Activated naive CD4-positive, alpha-beta T cell treated with anti-CD3 and anti-CD28 coated beads, Interleukin-2, amount 10 ng/mL, durations not matched to agents 7 days and 5 days (primary cell): ENCODE data around the gene ST7.

ENCODE experiments used
- CTCF ChIA-PET: fragments of 350-600 bp; sonication (Branson Sonifier 250); formaldehyde crosslinking; loops from one replicate; lab custom pipeline; 2021; ENCODE audit warnings: antibody characterized with exemption; lab: Charles Lee
- DNase-seq: peaks from one replicate; pipeline ENCODE4 v3.0.0-alpha.2; 2020
- H3K27ac Mint-ChIP-seq: one replicate; pipeline ENCODE4 v1.8.0; 2021; ENCODE audit warnings: mild to moderate bottlenecking, moderate library complexity, mixed read lengths
- H3K27me3 Mint-ChIP-seq: one replicate; pipeline ENCODE4 v1.8.0; 2021; ENCODE audit warnings: mild to moderate bottlenecking, mixed read lengths
- H3K36me3 Mint-ChIP-seq: one replicate; pipeline ENCODE4 v1.8.0; 2021; ENCODE audit warnings: mixed read lengths
- H3K4me1 Mint-ChIP-seq: one replicate; pipeline ENCODE4 v1.8.0; 2021; ENCODE audit warnings: mixed read lengths
- H3K4me3 Mint-ChIP-seq: one replicate; pipeline ENCODE4 v1.8.0; 2021; ENCODE audit warnings: mild to moderate bottlenecking, moderate library complexity, mixed read lengths
- H3K9me3 Mint-ChIP-seq: one replicate; pipeline ENCODE4 v1.8.0; 2021; ENCODE audit warnings: mixed read lengths

ST7 gene

DNA sequence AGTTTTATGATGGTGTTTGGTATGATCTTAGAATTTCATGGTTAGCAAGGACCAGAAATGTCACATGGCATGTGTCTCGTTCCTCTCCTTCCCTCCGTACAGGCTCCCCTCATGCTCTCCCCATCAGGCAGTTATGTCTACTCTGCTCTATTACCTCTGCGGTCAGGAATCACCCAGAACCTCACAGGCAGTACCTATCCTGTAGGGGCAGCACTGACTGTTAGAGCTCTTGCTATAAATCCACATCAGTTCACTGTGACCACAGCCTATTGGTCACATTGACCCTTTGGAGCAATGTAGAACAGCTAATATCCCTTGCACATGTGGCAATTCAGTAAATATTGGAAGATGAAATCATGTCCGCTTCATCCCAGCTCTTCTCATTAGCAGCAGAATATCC lies 217.8 kb downstream of the ST7 start:
- DNase-seq, result no peak
- no peak overlapping the region for H3K4me3 Mint-ChIP-seq

DNA sequence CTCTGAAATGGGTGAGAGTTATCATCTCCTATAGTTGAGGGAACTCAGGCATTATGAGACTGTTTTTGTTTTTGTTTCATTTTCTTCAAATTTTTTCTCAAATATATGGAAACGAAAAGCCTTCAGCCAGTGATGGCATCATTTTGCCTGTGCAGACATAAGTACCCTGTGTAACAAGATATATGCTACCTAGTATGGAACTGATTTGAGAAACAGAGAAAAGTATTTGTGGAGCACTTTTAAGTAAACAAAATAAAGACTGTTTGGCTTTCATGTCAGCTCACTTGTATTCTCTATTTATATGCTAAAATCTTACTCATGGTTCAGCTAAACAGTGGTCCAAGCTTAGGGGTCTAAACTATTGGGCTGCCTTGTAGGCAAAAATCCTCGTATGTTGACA lies 219.0 kb downstream of the ST7 start:
- Mint-ChIP-seq H3K36me3 (no peaks in the 10 kb centered on the region), H3K27me3 (no peaks in the 10 kb centered on the region), H3K4me1 (no peaks in the 10 kb centered on the region), H3K27ac (no peak overlapping the region), H3K4me3 (no peak overlapping the region), H3K9me3 (no peaks in the 10 kb centered on the region)
- CTCF ChIA-PET, result no interaction called here
- no peak for DNase-seq

More for the DNA sequence above, 217.8 kb downstream of the ST7 start:
- Mint-ChIP-seq H3K27me3 (no peaks in the 10 kb centered on the region), H3K36me3 (no peaks in the 10 kb centered on the region), H3K9me3 (no peaks in the 10 kb centered on the region), H3K27ac (no peak overlapping the region), H3K4me1 (no peaks in the 10 kb centered on the region)
- CTCF ChIA-PET, result no interaction called here

DNA sequence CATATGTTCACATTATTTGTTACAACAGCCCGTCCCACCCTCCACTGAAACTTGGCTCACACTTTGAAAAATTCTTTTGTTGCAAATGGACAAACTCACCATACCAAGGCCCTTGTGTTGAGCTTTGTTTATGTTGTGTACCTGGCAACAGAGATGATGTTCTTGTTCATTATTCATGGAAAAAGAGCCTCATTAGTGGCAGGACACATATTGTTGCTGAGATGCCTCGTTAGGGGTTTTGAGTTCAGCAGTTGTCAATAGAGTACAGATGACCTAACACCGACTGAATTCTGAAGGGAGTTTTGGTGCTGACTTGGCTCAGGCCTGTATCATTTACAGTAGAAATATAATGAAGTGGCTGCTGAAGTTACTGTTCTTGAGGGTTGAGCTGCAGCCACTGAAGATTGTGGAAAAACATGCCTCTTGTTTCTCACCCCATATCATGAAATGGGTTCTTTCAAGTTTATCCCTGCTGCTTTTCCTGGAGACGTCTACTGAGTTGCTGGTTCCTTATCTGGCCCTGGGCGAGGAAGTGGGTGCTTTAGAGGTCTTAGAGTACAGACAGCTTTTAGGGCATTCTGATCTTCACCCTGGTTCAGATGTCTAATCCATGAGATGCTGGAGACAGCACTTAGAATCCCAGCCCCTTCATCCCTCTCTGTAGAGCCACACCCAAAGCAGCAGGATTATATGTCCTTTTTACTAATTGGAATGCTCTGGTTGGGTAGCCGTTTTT lies 219.9 kb downstream of the ST7 start:
- no peak for DNase-seq
- no peaks in the 10 kb centered on the region for H3K9me3 Mint-ChIP-seq
- no peak overlapping the region for H3K27ac Mint-ChIP-seq
- CTCF ChIA-PET, result no interaction called here
- H3K36me3 Mint-ChIP-seq, result no peaks in the 10 kb centered on the region
- H3K4me3 Mint-ChIP-seq, result no peak overlapping the region
- no peaks in the 10 kb centered on the region for H3K27me3 Mint-ChIP-seq
- H3K4me1 Mint-ChIP-seq, result no peaks in the 10 kb centered on the region

DNA sequence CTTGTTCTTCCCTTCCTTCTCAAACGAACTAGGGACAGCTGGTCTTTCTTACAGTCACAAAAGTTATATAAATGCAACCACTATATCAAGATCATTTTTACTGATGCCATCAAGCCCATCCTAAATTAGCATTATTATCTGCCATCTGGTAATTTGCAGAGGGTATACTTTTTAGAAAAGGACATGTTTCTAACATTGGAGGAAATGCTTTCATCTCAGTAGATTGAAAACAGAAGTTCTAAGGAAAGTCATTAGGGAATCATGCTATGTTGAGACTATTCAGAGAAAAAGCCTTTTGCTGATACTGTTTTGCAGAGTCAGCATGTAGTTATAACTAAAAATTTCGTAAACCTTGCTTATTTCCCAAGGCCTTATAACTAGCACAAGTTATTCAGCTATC lies 222.9 kb downstream of the ST7 start:
- CTCF ChIA-PET, result no interaction called here
- no peak for DNase-seq
- H3K27me3 Mint-ChIP-seq, result no peaks in the 10 kb centered on the region
- H3K27ac Mint-ChIP-seq, result no peak overlapping the region
- H3K36me3 Mint-ChIP-seq, result no peaks in the 10 kb centered on the region
- no peak overlapping the region for H3K4me3 Mint-ChIP-seq
- H3K9me3 Mint-ChIP-seq, result no peaks in the 10 kb centered on the region
- H3K4me1 Mint-ChIP-seq, result no peaks in the 10 kb centered on the region

DNA sequence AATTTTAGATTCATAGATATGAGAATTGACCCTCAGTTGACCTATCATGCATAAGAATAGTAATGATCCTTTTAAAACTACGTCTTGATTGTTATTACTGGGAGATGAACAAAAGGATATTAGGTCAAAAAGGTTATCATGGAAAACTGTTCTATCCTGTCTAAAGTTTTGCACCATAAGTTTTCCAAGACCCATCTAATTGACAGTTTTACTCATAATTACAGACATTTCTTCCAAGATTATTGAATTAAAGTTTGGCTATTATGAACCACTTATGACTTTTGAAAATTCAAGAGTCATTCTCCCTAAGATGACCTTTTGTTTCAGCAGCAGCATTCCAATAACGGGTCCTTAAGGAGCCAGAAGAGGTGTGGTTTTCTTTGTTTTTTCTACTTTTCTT lies 225.3 kb downstream of the ST7 start:
- no peaks in the 10 kb centered on the region for H3K9me3 Mint-ChIP-seq
- CTCF ChIA-PET, result no interaction called here
- no peak overlapping the region for H3K27ac Mint-ChIP-seq
- H3K4me1 Mint-ChIP-seq, result no peaks in the 10 kb centered on the region
- H3K36me3 Mint-ChIP-seq, result no peaks in the 10 kb centered on the region
- DNase-seq, result no peak
- H3K4me3 Mint-ChIP-seq, result no peak overlapping the region
- no peaks in the 10 kb centered on the region for H3K27me3 Mint-ChIP-seq

DNA sequence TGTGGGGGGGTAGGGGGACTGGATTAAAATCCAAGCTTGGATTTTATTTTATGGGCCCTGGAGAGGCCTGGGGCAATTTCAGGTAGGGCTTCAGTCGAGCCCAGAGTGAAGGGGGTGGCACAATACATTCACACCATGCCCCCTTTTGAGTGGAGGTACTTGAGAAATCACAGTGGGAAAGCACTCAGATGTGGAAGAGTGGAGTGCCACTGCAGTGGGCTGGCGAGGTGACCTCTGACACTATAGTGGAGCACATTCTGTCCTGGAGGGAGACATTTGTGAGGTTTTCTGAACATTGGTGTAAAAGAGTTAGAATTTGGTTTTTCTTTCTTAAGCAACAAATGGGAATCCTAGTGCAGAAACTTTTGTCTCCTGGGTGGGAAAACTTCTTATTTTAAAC lies 226.4 kb downstream of the ST7 start:
- CTCF ChIA-PET, result no interaction called here
- Mint-ChIP-seq H3K27ac (no peak overlapping the region), H3K36me3 (no peaks in the 10 kb centered on the region), H3K9me3 (no peaks in the 10 kb centered on the region), H3K4me1 (no peaks in the 10 kb centered on the region), H3K27me3 (no peaks in the 10 kb centered on the region), H3K4me3 (no peak overlapping the region)
- no peak for DNase-seq

DNA sequence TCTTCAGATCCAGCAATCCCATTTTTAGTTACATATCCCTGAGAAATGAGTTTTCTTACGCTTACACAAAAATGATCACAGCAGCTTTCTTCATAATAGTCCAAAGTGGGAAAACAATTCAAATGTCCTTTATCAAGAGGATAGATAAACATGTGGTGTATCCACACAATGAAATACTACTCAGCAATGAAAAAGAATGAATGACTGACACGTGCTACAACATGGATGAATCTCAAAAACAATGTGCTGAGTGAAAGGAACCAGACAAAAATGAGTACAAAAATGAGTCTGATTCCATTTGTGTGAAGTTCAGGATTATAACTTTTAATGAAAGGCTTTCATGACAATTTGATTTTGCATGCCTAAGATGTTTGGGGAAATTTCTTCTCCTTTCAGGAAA lies 230.4 kb downstream of the ST7 start:
- Mint-ChIP-seq H3K9me3 (no peaks in the 10 kb centered on the region), H3K27me3 (no peaks in the 10 kb centered on the region), H3K36me3 (no peaks in the 10 kb centered on the region), H3K4me1 (peaks cover 4% of the 10 kb centered on the region), H3K27ac (no peak overlapping the region), H3K4me3 (no peak overlapping the region)
- no peak for DNase-seq
- CTCF ChIA-PET, result no interaction called here

DNA sequence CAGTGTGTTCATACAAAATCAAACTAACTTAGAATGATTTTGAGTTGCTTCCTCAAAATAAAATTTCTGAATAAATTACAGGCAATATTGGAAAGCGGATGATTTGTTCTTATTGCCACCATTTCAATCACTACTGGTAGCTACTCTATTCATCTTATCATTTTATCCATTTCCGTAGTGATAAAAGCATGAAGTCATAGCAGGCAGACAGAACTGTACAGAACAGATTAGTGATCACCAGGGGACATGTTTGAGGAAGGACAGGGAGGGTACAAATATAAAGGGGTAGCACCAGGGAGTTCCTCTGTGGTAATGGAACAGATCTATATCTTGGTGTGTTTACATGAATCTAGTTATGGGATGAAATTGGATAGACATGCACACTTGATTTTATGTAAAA lies 231.1 kb downstream of the ST7 start:
- no peak overlapping the region for H3K27ac Mint-ChIP-seq
- H3K9me3 Mint-ChIP-seq, result no peaks in the 10 kb centered on the region
- peaks cover 4% of the 10 kb centered on the region for H3K4me1 Mint-ChIP-seq
- no peaks in the 10 kb centered on the region for H3K27me3 Mint-ChIP-seq
- CTCF ChIA-PET, result no interaction called here
- H3K36me3 Mint-ChIP-seq, result no peaks in the 10 kb centered on the region
- no peak for DNase-seq
- no peak overlapping the region for H3K4me3 Mint-ChIP-seq

DNA sequence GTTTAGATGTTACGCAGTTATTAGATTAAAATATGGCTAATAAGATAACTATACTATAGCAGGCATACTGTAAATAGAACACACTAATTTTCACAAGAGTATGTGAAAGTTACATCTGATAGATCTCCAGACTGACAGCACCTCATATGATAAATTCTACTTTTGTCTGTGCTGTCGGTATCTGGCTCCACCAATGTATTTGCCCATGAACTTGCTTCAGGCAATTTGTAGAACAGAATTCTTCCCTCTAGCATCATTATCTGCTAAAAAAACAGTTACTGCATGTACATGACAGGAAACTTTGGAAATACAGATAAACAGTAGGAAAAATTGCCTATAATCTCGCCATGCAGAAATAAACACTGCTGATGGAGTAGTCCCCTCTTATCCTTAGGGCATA lies 231.8 kb downstream of the ST7 start:
- DNase-seq, result no peak
- no peaks in the 10 kb centered on the region for H3K27me3 Mint-ChIP-seq
- CTCF ChIA-PET, result no interaction called here
- no peaks in the 10 kb centered on the region for H3K9me3 Mint-ChIP-seq
- H3K36me3 Mint-ChIP-seq, result no peaks in the 10 kb centered on the region
- no peak overlapping the region for H3K4me3 Mint-ChIP-seq
- H3K4me1 Mint-ChIP-seq, result peaks cover 4% of the 10 kb centered on the region
- H3K27ac Mint-ChIP-seq, result no peak overlapping the region

DNA sequence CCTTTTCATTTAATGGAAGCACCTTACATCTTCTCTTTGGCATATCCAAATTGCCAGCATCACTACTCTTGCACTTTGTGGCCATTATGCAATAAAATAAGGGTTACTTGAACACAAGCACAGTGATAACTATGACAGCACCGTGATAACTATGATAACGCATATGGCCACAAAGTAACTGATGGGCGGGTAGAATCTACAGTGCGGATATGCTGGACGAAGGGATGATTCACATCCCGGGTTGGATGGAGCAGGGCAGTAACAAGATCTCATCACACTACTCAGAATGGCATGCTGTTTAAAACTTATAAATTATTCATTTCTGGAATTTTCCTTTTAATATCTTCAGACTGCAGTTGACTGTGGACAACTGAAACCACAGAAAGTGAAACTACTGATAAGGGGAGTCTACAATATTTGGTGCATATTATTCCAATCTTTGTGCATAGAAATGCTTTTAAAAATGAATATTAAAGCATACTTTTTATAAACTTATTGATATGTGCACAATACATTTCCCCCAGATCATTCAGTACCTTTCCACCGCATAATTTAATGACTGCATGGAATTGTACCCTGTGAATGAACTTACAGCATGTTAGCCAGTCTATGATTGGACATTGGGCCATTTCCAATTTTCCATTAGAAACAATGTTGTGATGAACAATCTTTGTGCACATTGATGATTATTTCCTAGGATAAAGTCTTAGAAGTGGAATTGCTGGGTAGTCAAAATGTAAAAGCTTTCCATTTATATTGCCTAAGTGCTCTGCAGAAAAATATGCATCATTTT lies 233.1 kb downstream of the ST7 start:
- Mint-ChIP-seq H3K4me1 (peaks cover 4% of the 10 kb centered on the region), H3K4me3 (no peak overlapping the region), H3K9me3 (no peaks in the 10 kb centered on the region), H3K36me3 (no peaks in the 10 kb centered on the region), H3K27me3 (no peaks in the 10 kb centered on the region), H3K27ac (no peak overlapping the region)
- DNase-seq, result no peak
- CTCF ChIA-PET, result no interaction called here

DNA sequence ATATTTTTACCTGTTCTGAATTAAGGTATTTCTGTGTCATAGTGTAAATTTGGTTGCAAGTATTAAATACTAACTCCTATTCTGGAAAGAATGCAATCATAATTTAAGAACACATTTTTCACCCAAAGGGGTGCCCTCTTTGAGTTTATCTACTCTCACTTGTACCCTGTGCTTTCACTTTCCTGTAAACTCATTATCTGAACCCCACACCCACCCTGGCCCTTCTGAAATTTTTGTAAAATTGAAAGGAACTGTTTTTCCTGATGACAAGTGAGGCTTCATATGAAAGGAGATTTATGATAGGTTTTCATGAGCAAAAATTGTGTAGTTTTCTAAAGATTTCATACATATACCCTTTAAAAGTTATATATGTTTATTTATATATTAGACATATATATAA lies 235.1 kb downstream of the ST7 start:
- Mint-ChIP-seq H3K27ac (no peak overlapping the region), H3K4me3 (no peak overlapping the region), H3K27me3 (no peaks in the 10 kb centered on the region), H3K36me3 (no peaks in the 10 kb centered on the region), H3K4me1 (peaks cover 4% of the 10 kb centered on the region), H3K9me3 (no peaks in the 10 kb centered on the region)
- DNase-seq, result no peak
- CTCF ChIA-PET, result no interaction called here

DNA sequence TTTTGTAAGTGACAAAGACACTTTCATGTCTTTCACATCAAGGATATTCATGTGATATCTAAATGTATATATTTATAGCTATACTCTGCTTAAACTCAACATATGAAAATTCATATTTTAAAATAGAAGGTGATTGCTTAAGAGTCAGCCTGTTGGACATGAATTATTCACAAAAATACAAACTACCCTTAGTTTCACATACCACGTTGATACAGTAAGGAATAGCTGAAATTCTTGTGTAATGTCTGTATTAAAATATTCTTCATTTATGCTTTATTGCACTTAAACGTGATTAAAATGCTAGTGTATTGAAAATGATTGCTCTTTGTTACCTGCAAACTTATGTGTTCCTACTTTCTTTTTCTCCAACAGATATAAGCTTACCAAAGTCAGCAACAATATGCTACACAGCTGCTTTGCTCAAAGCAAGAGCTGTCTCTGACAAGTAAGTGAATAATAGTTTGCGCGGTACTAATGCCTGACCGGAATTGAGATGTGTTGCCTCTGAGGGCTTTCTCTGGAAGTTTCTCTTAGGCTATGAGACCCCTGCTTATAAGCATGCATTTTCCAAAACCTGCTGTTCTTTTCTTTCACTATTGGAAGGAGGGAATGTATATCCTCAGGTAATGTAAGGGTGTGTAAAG lies 235.8 kb downstream of the ST7 start:
- CTCF ChIA-PET, result no interaction called here
- no peaks in the 10 kb centered on the region for H3K9me3 Mint-ChIP-seq
- no peak overlapping the region for H3K27ac Mint-ChIP-seq
- H3K4me3 Mint-ChIP-seq, result no peak overlapping the region
- H3K36me3 Mint-ChIP-seq, result no peaks in the 10 kb centered on the region
- H3K4me1 Mint-ChIP-seq, result peaks cover 4% of the 10 kb centered on the region
- no peak for DNase-seq
- H3K27me3 Mint-ChIP-seq, result no peaks in the 10 kb centered on the region

DNA sequence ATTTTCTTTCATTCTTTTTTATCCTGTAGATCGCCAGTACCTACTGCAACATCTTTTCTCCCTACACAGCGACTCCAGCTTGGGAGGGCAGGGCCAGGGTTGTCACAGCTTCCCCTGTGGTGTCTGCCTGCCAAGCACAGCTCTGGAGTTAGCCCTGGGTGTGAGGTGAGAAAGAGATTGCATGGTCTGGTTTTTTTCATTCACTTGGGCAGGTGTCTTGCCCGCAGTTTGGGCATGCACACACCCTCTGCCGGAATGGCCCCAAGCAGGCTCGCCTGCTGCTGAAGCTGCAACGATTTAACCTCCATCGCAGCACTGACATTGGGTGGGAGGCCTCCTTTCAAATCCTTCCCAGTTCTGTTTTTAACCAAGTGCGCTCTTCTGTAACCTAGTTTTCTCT lies 236.8 kb downstream of the ST7 start:
- peaks cover 4% of the 10 kb centered on the region for H3K4me1 Mint-ChIP-seq
- CTCF ChIA-PET, result no interaction called here
- H3K4me3 Mint-ChIP-seq, result no peak overlapping the region
- H3K9me3 Mint-ChIP-seq, result no peaks in the 10 kb centered on the region
- H3K36me3 Mint-ChIP-seq, result no peaks in the 10 kb centered on the region
- no peaks in the 10 kb centered on the region for H3K27me3 Mint-ChIP-seq
- no peak overlapping the region for H3K27ac Mint-ChIP-seq
- DNase-seq, result no peak

DNA sequence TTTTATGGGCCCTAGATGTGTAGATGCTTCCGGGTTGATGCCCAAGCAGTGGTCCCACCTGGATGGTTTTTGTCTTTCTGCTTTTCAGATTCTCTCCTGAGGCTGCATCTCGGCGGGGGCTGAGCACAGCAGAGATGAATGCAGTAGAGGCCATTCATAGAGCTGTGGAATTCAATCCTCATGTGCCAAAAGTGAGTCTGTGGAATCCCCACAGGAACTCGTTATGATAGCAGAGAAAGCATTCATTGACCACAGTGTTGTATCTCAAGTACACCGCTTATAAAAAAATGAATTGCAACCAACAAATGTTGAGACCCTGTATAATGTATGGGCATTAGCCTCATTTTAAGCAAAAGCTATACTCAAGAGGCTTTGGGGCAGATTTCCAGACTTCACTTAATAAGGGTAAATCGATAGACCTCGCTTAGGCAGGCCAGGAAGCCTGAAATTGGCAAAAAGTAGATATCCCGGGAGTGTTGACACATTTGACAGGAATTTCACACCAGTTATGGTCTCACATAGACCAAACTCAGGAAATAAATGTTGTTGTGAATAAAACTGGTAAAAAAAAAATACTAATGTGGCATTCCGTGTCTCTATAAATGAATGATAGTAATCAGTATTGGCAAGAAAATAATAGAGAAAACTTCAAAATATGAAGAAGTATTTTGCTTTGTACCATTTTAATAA lies 237.6 kb downstream of the ST7 start:
- no peaks in the 10 kb centered on the region for H3K27me3 Mint-ChIP-seq
- CTCF ChIA-PET, result no interaction called here
- no peak overlapping the region for H3K27ac Mint-ChIP-seq
- H3K4me3 Mint-ChIP-seq, result no peak overlapping the region
- H3K36me3 Mint-ChIP-seq, result no peaks in the 10 kb centered on the region
- peaks cover 4% of the 10 kb centered on the region for H3K4me1 Mint-ChIP-seq
- DNase-seq, result no peak
- H3K9me3 Mint-ChIP-seq, result no peaks in the 10 kb centered on the region
